ENCODE measurements around the gene HBP1. TPM values are rescaled to one million over a fixed set of nuclear protein-coding genes. Genes with fewer than 3 reads are reported as not detected.
"Not testable (repeated sequence)": the region's sequence is repeated elsewhere in the genome, so short reads cannot be mapped to it uniquely, and the experiment has no call there.

The HBP1 gene
- total RNA-seq, 1 experiment from 2014 or later: 30.2 TPM

- intact Hi-C loops (cut with micrococcal nuclease): loop anchor here (5.0 to 10.0 kb wide), 2 partner anchors 347 to 980 kb away; no protein-coding TSS in a partner anchor
- no peak overlapping the region for H3K4me3 Mint-ChIP-seq (ENCODE audit: unreplicated experiment)
- ChIA-PET CTCF (no interaction called here), POLR2A (interaction anchor here (8.6 kb wide), 1 partner anchor 12 kb away, joined by 113 read pairs; the partner anchor contains the start of gene HBP1)
- no peak for TF ChIP-seq CTCF (IDR thresholded peaks at IDR 0.05; ENCODE audit: unreplicated experiment)
- no peaks in the 10 kb centered on the region for H3K27me3 Mint-ChIP-seq (ENCODE audit: insufficient read depth, unreplicated experiment)
- peaks cover 7% of the 10 kb centered on the region for H3K4me1 Mint-ChIP-seq (ENCODE audit: insufficient read depth, unreplicated experiment)
- no peak for DNase-seq (ENCODE audit: unreplicated experiment)
- no peaks in the 10 kb centered on the region for H3K36me3 Mint-ChIP-seq (ENCODE audit: insufficient read depth, unreplicated experiment)
- no peak overlapping the region for H3K27ac Mint-ChIP-seq (ENCODE audit: low read depth, unreplicated experiment)
- BruUV-seq (replicated peaks): no TSS peak
- no peaks in the 10 kb centered on the region for H3K9me3 Mint-ChIP-seq (ENCODE audit: unreplicated experiment)
Observed at GRCh38 chr7:107154826-107155225, 14.0 kb upstream of the HBP1 start.

GRCh38 chr7:107155726-107156125, 13.1 kb upstream of the HBP1 start:
- not testable (repeated sequence) for BruUV-seq (replicated peaks); H3K4me1 Mint-ChIP-seq (ENCODE audit: insufficient read depth, unreplicated experiment); H3K36me3 Mint-ChIP-seq (ENCODE audit: insufficient read depth, unreplicated experiment); H3K9me3 Mint-ChIP-seq (ENCODE audit: unreplicated experiment); DNase-seq (ENCODE audit: unreplicated experiment); H3K27ac Mint-ChIP-seq (ENCODE audit: low read depth, unreplicated experiment); H3K4me3 Mint-ChIP-seq (ENCODE audit: unreplicated experiment); H3K27me3 Mint-ChIP-seq (ENCODE audit: insufficient read depth, unreplicated experiment)
- intact Hi-C loops (cut with micrococcal nuclease): loop anchor here (10.0 kb wide), 1 partner anchor 981 kb away; no protein-coding TSS in a partner anchor
- ChIA-PET POLR2A (interaction anchor here (2.4 kb wide), 1 partner anchor 12 kb away, joined by 12 read pairs; the partner anchor contains the start of gene HBP1), CTCF (interaction anchor here (2.3 kb wide), 1 partner anchor 8 kb away, joined by 11 read pairs; no protein-coding TSS in a partner anchor)

GRCh38 chr7:107157091-107157490, 11.7 kb upstream of the HBP1 start:
- no peak for TF ChIP-seq CTCF (IDR thresholded peaks at IDR 0.05; ENCODE audit: unreplicated experiment)
- Mint-ChIP-seq H3K27me3 (ENCODE audit: insufficient read depth, unreplicated experiment) (no peaks in the 10 kb centered on the region), H3K4me3 (ENCODE audit: unreplicated experiment) (no peak overlapping the region), H3K9me3 (ENCODE audit: unreplicated experiment) (no peaks in the 10 kb centered on the region), H3K36me3 (ENCODE audit: insufficient read depth, unreplicated experiment) (no peaks in the 10 kb centered on the region), H3K4me1 (ENCODE audit: insufficient read depth, unreplicated experiment) (peaks cover 3% of the 10 kb centered on the region), H3K27ac (ENCODE audit: low read depth, unreplicated experiment) (no peak overlapping the region)
- no TSS peak for BruUV-seq (replicated peaks)
- intact Hi-C loops (cut with micrococcal nuclease): loop anchor here (10.0 kb wide), 1 partner anchor 982 kb away; no protein-coding TSS in a partner anchor
- POLR2A ChIA-PET: interaction anchor here (0.6 to 2.4 kb wide), 3 partner anchors 9 to 926 kb away, joined by 3 to 12 read pairs (median 4); partner anchors contain the start of gene HBP1
- DNase-seq (ENCODE audit: unreplicated experiment): peak; percentile 9
- CTCF ChIA-PET: interaction anchor here (0.6 to 2.3 kb wide), 4 partner anchors 9 to 366 kb away, joined by 3 to 11 read pairs (median 4); no protein-coding TSS in a partner anchor

GRCh38 chr7:107158028-107158427, 10.8 kb upstream of the HBP1 start:
- H3K27me3 Mint-ChIP-seq (ENCODE audit: insufficient read depth, unreplicated experiment): no peaks in the 10 kb centered on the region
- H3K4me3 Mint-ChIP-seq (ENCODE audit: unreplicated experiment): no peak overlapping the region
- no peak overlapping the region for H3K27ac Mint-ChIP-seq (ENCODE audit: low read depth, unreplicated experiment)
- ChIA-PET CTCF (interaction anchor here (2.3 kb wide), 1 partner anchor 10 kb away, joined by 11 read pairs; no protein-coding TSS in a partner anchor), POLR2A (interaction anchor here (2.4 kb wide), 1 partner anchor 10 kb away, joined by 12 read pairs; the partner anchor contains the start of gene HBP1)
- no peaks in the 10 kb centered on the region for H3K9me3 Mint-ChIP-seq (ENCODE audit: unreplicated experiment)
- no peak for DNase-seq (ENCODE audit: unreplicated experiment)
- no peaks in the 10 kb centered on the region for H3K36me3 Mint-ChIP-seq (ENCODE audit: insufficient read depth, unreplicated experiment)
- no TSS peak for BruUV-seq (replicated peaks)
- H3K4me1 Mint-ChIP-seq (ENCODE audit: insufficient read depth, unreplicated experiment): no peaks in the 10 kb centered on the region
- intact Hi-C loops (cut with micrococcal nuclease): loop anchor here (10.0 kb wide), 1 partner anchor 983 kb away; no protein-coding TSS in a partner anchor
- no peak for TF ChIP-seq CTCF (IDR thresholded peaks at IDR 0.05; ENCODE audit: unreplicated experiment)

Data from MCF 10A (cell line).